GM18520 (cell line): Measurements from ENCODE around the gene PEPD.

ENCODE experiments used
- ATAC-seq: cut with Tn5 transposase; IDR thresholded peaks from one replicate; pipeline ENCODE4 v1.9.1; 2021; ENCODE audit not compliant: unreplicated experiment

The PEPD gene

DNA sequence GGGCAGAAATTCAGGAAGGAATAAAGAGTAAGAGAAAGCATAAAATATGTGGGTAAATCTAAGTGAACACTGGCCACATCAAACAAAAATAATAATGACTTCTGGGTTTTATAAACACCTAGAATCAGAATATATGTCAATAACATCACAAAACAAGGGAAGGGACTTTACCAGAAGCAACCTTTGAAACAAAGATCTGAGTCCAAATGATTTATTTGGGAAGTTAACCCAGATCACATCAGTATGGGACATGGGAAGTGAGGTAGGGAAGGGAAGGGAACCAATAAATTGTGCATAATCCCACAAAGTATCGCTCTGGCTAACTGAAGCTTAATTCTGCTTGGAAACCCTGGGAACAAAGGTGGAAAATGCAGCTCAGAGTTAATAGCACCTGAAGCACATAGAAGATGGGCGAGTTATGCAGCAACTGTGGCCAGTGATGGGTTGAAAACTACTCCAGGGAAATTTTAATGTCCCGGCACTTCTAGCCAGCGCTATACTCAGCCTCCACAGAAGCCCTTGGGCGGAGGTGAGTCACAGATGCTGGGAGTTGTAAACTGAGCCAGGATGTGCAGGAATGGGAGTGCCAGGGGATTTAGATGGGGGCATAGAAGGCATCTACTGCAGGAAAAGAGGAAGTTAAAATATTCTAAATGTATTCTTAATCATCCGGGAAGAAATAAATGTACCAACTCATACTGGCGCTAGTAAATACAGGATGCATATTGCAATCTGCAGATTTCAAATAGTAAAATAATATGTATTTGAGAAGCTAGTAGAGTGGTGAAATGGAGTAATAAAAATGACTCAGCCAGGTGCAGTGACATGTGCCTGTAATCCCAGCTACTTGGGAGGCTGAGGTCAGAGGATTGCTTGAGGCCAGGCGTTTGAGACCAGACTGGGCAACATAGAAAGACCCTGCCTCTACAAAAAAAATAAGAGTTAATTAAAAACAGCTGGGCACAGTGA lies 182.3 kb downstream of the PEPD start:
- no peak for ATAC-seq
